WI38 (cell line): ENCODE data around the gene CREB5.

Experiments used
- H3K4me3 ChIP-seq: 2 replicates; pipeline ENCODE4 v1.5.1; 2011; ENCODE audit warnings: low read depth, mild to moderate bottlenecking, control low read depth, low read length
- TF ChIP-seq, protein P1 (sequence below): IDR thresholded peaks from 2 replicates; pipeline ENCODE4 v1.5.1; 2012; ENCODE audit warnings: low read depth, mild to moderate bottlenecking, control low read depth, low read length

The CREB5 gene

DNA sequence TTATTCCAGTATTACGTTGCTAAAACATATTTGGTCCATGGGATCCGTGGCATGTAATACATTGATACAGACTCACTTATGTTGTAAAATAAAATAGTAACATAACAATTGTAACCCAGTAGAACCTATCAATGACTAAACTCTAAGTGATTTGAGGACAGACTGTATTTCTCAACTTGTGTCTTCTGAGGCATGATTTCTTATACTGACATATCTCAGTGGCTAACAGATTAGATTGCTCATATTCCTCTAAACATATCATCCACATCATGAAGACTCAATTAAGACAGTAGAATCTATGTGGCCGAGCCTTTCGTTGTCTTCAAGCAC is 72.3 kb downstream of the CREB5 start:
- no peak overlapping the region for H3K4me3 ChIP-seq
- TF ChIP-seq, protein P1, sequence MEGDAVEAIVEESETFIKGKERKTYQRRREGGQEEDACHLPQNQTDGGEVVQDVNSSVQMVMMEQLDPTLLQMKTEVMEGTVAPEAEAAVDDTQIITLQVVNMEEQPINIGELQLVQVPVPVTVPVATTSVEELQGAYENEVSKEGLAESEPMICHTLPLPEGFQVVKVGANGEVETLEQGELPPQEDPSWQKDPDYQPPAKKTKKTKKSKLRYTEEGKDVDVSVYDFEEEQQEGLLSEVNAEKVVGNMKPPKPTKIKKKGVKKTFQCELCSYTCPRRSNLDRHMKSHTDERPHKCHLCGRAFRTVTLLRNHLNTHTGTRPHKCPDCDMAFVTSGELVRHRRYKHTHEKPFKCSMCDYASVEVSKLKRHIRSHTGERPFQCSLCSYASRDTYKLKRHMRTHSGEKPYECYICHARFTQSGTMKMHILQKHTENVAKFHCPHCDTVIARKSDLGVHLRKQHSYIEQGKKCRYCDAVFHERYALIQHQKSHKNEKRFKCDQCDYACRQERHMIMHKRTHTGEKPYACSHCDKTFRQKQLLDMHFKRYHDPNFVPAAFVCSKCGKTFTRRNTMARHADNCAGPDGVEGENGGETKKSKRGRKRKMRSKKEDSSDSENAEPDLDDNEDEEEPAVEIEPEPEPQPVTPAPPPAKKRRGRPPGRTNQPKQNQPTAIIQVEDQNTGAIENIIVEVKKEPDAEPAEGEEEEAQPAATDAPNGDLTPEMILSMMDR: no peak

DNA sequence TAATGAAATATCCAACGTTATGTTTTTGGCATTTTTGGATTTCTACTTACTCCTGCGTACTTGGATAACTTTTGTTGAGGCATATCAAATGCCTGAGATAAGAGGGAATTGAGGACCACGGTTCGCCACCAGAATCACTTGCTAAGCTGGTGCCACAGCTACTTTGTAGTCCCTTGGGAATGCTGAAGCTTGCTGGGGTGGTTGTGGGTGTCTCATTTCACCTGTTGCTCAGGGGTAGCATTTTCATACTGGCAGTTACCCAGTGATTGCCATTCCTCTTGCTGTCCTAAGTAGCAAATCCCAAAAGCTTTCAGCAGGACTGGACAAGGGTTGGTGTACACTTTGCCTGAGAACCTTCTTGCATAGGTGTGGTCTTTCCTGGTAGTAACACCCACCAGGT is 75.2 kb downstream of the CREB5 start:
- TF ChIP-seq, protein P1: no peak
- no peak overlapping the region for H3K4me3 ChIP-seq

DNA sequence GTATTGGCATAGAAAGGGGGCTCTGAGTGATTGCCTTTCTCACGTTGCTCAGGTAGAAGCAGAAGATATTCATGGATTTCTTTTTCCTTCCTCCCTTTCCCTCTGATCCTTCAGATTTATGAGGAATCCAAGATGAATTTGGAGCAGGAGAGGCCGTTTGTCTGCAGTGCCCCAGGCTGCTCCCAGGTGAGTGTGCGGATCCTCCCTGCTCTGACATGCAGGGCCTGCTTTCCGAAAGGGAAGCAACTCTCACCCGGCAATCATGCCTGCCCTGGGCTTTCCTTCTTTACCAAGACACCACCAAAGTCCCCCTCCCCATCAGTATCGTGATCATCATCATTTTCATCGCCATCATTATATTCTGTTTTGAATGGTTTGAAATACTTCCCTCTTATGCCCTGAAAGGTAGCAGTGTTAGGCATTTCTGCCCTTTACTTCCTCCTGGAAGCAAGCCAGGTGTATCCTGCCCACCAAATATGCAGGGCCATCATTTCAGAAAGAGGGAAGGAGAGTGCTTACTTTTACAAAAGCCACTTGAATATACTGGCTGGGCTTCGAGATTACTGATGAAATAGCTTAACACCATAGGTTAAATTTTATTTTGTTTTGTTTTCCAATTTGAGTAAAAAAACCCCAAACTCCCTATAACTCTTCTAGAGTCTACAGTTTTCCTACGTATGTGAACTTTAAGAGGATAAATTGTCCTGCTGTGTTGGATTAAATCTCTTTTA is 75.9 kb downstream of the CREB5 start:
- no peak overlapping the region for H3K4me3 ChIP-seq
- TF ChIP-seq, protein P1: no peak

DNA sequence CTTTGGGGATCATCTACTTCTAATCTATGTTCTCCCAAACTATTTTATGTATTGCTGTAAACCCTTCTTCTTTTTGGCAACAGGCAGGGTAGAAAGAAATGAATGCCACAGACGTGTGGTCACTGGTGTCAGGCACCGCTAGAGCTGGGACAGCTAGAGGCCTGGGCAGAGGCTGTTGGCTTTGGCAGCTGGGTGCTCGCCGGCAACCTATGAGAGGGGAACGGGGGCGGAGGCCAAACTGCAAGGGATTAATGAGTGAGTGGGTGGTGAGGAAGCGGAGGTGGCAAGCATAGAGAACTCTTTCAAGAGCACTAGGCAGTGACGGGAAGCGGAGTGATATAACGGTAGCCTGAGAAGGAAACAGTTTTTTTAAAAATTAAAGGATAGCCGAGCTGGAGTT is 78.5 kb downstream of the CREB5 start:
- no peak overlapping the region for H3K4me3 ChIP-seq
- TF ChIP-seq, protein P1: no peak

DNA sequence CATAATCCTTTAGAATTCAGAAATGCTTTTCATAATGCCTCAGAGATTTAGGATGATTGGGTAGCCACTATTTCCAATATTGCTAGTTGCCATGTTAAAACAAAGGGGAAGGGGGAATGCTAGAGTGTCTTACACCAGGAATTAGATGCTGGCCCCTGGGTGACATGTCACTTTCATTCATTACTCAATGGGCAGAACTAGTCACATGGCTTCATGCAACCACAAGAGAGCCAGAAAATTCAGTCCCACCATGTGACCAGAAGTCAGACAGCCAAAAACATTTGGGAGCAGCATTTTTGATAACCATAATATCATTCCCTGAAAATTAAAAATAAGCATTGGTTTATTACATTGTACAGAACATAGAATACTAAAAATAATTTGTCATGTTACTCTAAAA is 81.2 kb downstream of the CREB5 start:
- H3K4me3 ChIP-seq: no peak overlapping the region
- TF ChIP-seq, protein P1: no peak

DNA sequence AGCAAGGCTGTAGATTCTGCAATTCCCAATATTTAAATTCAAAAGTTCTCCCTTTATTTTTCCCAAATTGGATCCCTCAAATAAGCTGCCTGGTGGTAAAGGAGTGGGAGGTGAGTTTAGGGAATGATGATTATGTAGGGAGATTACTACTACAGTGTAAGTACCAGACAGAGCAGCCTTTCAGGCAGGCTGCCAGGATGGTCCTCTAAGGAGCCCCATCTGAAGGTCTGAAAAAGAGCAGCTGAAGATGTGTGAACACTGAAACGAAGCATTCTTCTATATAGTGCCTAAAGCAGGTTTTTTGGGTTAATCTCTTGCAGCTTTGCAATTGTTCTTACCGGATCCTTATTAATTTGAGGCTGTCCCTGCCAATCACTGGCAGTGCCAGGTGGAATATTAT is 84.7 kb downstream of the CREB5 start:
- TF ChIP-seq, protein P1: no peak

DNA sequence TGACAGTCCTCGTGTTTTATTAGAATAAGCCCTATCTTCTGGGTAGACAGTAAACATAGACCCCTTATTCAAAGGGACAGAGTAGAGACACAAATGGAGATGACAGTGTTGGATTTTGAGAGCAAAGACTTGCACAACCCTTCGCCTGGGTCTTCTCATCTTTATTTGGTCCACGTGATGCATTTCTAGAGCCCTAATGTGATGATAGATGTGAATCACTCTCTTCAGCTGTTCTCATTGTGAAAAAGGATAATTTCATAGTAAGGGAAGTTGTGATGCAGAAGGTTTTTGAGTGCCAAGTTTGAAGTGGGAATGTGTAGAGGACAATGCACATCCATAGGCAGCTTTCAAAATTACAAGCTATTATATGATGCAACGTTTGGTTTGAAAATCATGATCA is 86.3 kb downstream of the CREB5 start:
- no peak overlapping the region for H3K4me3 ChIP-seq
- TF ChIP-seq, protein P1: no peak

More for the DNA sequence above, 84.7 kb downstream of the CREB5 start:
- H3K4me3 ChIP-seq: no peak overlapping the region
